ENCODE data around the gene TMEM207. TPM values are rescaled to one million over a fixed set of nuclear protein-coding genes. Genes with fewer than 3 reads are reported as not detected.

TMEM207 gene
- total RNA-seq, 1 donor from 2014 or later, result not detected

- H3K27me3 Mint-ChIP-seq (ENCODE audit: insufficient read depth, low read depth), result no peaks in the 10 kb centered on the region
These were observed 50.0 kb downstream of the TMEM207 start for GRCh38 chr3:190399677-190400076.

GRCh38 chr3:190397889-190398288 is 51.8 kb downstream of the TMEM207 start:
- H3K4me3 Mint-ChIP-seq, result no peak overlapping the region

More at GRCh38 chr3:190399677-190400076, 50.0 kb downstream of the TMEM207 start:
- no peak for DNase-seq (ENCODE audit: low spot score)
- Histone ChIP-seq H3F3A (ENCODE audit: low read depth) (no peaks in the 10 kb centered on the region), H2AFZ (replicated peaks) (no peak overlapping the region), H3K36me3 (no peaks in the 10 kb centered on the region), H3K9ac (no peak overlapping the region), H3K27ac (no peak overlapping the region), H3K4me1 (no peaks in the 10 kb centered on the region), H3K4me2 (no peak overlapping the region), H3K9me3 (ENCODE audit: low read depth) (no peaks in the 10 kb centered on the region), H3K4me3 (no peak overlapping the region), H4K20me1 (ENCODE audit: low read depth) (no peaks in the 10 kb centered on the region), H3K79me2 (ENCODE audit: low read depth) (no peaks in the 10 kb centered on the region), H3K27me3 (no peaks in the 10 kb centered on the region)
- TF ChIP-seq EZH2 (IDR thresholded peaks at IDR 0.05), result no peak
- no peak for TF ChIP-seq CTCF (IDR thresholded peaks at IDR 0.05)
- no peak for TF ChIP-seq EZH2phosphoT487 (IDR thresholded peaks at IDR 0.05)
- H3K27ac Mint-ChIP-seq, result no peak overlapping the region
- H3K36me3 Mint-ChIP-seq, result no peaks in the 10 kb centered on the region
- no peak overlapping the region for H3K4me3 Mint-ChIP-seq
- no peaks in the 10 kb centered on the region for H3K4me1 Mint-ChIP-seq
- no peaks in the 10 kb centered on the region for H3K9me3 Mint-ChIP-seq

GRCh38 chr3:190396001-190396400 is 53.7 kb downstream of the TMEM207 start:
- Histone ChIP-seq H3K4me1 (no peaks in the 10 kb centered on the region), H3F3A (ENCODE audit: low read depth) (no peaks in the 10 kb centered on the region), H4K20me1 (ENCODE audit: low read depth) (no peaks in the 10 kb centered on the region), H3K9me3 (ENCODE audit: low read depth) (no peaks in the 10 kb centered on the region), H3K79me2 (ENCODE audit: low read depth) (no peaks in the 10 kb centered on the region), H3K9ac (no peak overlapping the region), H3K36me3 (no peaks in the 10 kb centered on the region), H2AFZ (replicated peaks) (no peak overlapping the region), H3K4me2 (no peak overlapping the region), H3K27me3 (no peaks in the 10 kb centered on the region), H3K4me3 (no peak overlapping the region), H3K27ac (no peak overlapping the region)
- DNase-seq (ENCODE audit: low spot score), result no peak
- Mint-ChIP-seq H3K4me1 (no peaks in the 10 kb centered on the region), H3K27ac (no peak overlapping the region), H3K4me3 (no peak overlapping the region), H3K9me3 (no peaks in the 10 kb centered on the region), H3K36me3 (no peaks in the 10 kb centered on the region), H3K27me3 (ENCODE audit: insufficient read depth, low read depth) (no peaks in the 10 kb centered on the region)
- no peak for TF ChIP-seq CTCF (IDR thresholded peaks at IDR 0.05)
- TF ChIP-seq EZH2phosphoT487 (IDR thresholded peaks at IDR 0.05), result no peak
- no peak for TF ChIP-seq EZH2 (IDR thresholded peaks at IDR 0.05)

More at GRCh38 chr3:190397889-190398288, 51.8 kb downstream of the TMEM207 start:
- Histone ChIP-seq H3K79me2 (ENCODE audit: low read depth) (no peaks in the 10 kb centered on the region), H3K4me1 (no peaks in the 10 kb centered on the region), H3K27ac (no peak overlapping the region), H3K36me3 (no peaks in the 10 kb centered on the region), H3F3A (ENCODE audit: low read depth) (no peaks in the 10 kb centered on the region), H3K9me3 (ENCODE audit: low read depth) (no peaks in the 10 kb centered on the region), H3K9ac (no peak overlapping the region), H4K20me1 (ENCODE audit: low read depth) (no peaks in the 10 kb centered on the region), H3K4me3 (no peak overlapping the region), H2AFZ (replicated peaks) (no peak overlapping the region), H3K27me3 (no peaks in the 10 kb centered on the region), H3K4me2 (no peak overlapping the region)
- Mint-ChIP-seq H3K27me3 (ENCODE audit: insufficient read depth, low read depth) (no peaks in the 10 kb centered on the region), H3K27ac (no peak overlapping the region), H3K4me1 (no peaks in the 10 kb centered on the region), H3K36me3 (no peaks in the 10 kb centered on the region), H3K9me3 (no peaks in the 10 kb centered on the region)
- DNase-seq (ENCODE audit: low spot score), result no peak
- TF ChIP-seq CTCF (IDR thresholded peaks at IDR 0.05), result no peak
- TF ChIP-seq EZH2phosphoT487 (IDR thresholded peaks at IDR 0.05), result no peak
- no peak for TF ChIP-seq EZH2 (IDR thresholded peaks at IDR 0.05)

Measured in neural progenitor cell (in vitro differentiated cells).